Measurements from ENCODE around the gene ULBP2.

The ULBP2 gene

DNA sequence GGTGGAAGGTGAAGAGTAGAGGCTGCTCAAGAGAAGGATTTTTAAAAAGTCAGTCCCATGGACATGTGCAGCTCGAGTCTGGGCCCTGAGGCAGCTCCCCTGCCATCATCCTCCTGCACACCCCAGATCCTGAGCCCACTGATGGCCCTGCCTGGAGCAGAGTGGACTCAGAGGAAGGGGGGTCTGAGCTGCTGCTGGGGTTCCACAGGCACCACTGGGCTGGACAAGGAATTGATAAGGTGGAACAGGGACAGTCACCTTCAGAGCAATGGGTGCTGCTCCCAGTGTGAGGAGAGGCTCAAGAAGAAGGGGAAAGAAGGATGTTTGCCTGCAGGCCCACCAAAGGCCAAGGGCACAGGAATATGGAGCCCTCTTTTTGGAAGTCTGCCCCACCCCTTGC lies 6.2 kb downstream of the ULBP2 start:
- Histone ChIP-seq H4K20me1 (ENCODE audit: insufficient read depth, low read length) (no peaks in the 10 kb centered on the region), H3K27ac (ENCODE audit: low read length) (no peak overlapping the region), H3K79me2 (ENCODE audit: low read length) (no peaks in the 10 kb centered on the region), H3K9me2 (replicated peaks; ENCODE audit: insufficient read depth, low read length) (no peaks in the 10 kb centered on the region), H3K4me3 (ENCODE audit: low read length) (no peak overlapping the region), H3F3A (ENCODE audit: insufficient read depth, low read length) (no peaks in the 10 kb centered on the region), H3K9ac (ENCODE audit: low read length) (no peak overlapping the region), H3K27me3 (replicated peaks; ENCODE audit: insufficient read depth, low read length) (peaks cover 54% of the 10 kb centered on the region), H3K4me2 (ENCODE audit: low read depth, low read length) (no peak overlapping the region), H3K36me3 (replicated peaks; ENCODE audit: insufficient read depth, low read length) (no peaks in the 10 kb centered on the region), H2AFZ (ENCODE audit: low read length) (no peak overlapping the region), H3K4me1 (ENCODE audit: low read length) (no peaks in the 10 kb centered on the region), H3K9me3 (replicated peaks; ENCODE audit: insufficient read depth, low read length) (no peaks in the 10 kb centered on the region)
- DNase-seq, result no peak
- TF ChIP-seq, protein P1, sequence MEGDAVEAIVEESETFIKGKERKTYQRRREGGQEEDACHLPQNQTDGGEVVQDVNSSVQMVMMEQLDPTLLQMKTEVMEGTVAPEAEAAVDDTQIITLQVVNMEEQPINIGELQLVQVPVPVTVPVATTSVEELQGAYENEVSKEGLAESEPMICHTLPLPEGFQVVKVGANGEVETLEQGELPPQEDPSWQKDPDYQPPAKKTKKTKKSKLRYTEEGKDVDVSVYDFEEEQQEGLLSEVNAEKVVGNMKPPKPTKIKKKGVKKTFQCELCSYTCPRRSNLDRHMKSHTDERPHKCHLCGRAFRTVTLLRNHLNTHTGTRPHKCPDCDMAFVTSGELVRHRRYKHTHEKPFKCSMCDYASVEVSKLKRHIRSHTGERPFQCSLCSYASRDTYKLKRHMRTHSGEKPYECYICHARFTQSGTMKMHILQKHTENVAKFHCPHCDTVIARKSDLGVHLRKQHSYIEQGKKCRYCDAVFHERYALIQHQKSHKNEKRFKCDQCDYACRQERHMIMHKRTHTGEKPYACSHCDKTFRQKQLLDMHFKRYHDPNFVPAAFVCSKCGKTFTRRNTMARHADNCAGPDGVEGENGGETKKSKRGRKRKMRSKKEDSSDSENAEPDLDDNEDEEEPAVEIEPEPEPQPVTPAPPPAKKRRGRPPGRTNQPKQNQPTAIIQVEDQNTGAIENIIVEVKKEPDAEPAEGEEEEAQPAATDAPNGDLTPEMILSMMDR (IDR thresholded peaks at IDR 0.05; ENCODE audit: low read length), result no peak
- TF ChIP-seq EZH2 (optimal IDR thresholded peaks at IDR 0.05; ENCODE audit: low read depth, low read length) (no peak), EZH2phosphoT487 (IDR thresholded peaks at IDR 0.05; ENCODE audit: low read length) (no peak)

DNA sequence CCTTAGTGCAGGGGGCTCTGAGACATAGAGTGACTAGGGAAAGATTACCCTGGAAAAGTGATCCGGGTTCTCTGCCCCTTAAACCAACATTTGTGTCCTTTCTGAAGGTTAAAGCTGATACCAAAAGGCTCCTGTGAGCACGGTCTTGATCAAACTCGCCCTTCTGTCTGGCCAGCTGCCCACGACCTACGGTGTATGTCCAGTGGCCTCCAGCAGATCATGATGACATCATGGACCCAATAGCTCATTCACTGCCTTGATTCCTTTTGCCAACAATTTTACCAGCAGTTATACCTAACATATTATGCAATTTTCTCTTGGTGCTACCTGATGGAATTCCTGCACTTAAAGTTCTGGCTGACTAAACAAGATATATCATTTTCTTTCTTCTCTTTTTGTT lies 6.8 kb downstream of the ULBP2 start:
- H3K36me3 ChIP-seq (replicated peaks; ENCODE audit: insufficient read depth, low read length), result no peaks in the 10 kb centered on the region
- TF ChIP-seq, protein P1 (IDR thresholded peaks at IDR 0.05; ENCODE audit: low read length), result no peak
- TF ChIP-seq EZH2phosphoT487 (IDR thresholded peaks at IDR 0.05; ENCODE audit: low read length) (no peak), EZH2 (optimal IDR thresholded peaks at IDR 0.05; ENCODE audit: low read depth, low read length) (no peak)
- peaks cover 60% of the 10 kb centered on the region for H3K27me3 ChIP-seq (replicated peaks; ENCODE audit: insufficient read depth, low read length)
- no peaks in the 10 kb centered on the region for H3K9me3 ChIP-seq (replicated peaks; ENCODE audit: insufficient read depth, low read length)
- H3K79me2 ChIP-seq (ENCODE audit: low read length), result no peaks in the 10 kb centered on the region
- no peak overlapping the region for H3K4me2 ChIP-seq (ENCODE audit: low read depth, low read length)
- no peaks in the 10 kb centered on the region for H3F3A ChIP-seq (ENCODE audit: insufficient read depth, low read length)
- H4K20me1 ChIP-seq (ENCODE audit: insufficient read depth, low read length), result no peaks in the 10 kb centered on the region
- no peak for DNase-seq
- no peak overlapping the region for H3K9ac ChIP-seq (ENCODE audit: low read length)
- no peak overlapping the region for H3K27ac ChIP-seq (ENCODE audit: low read length)
- no peaks in the 10 kb centered on the region for H3K4me1 ChIP-seq (ENCODE audit: low read length)
- no peak overlapping the region for H2AFZ ChIP-seq (ENCODE audit: low read length)
- no peaks in the 10 kb centered on the region for H3K9me2 ChIP-seq (replicated peaks; ENCODE audit: insufficient read depth, low read length)
- H3K4me3 ChIP-seq (ENCODE audit: low read length), result no peak overlapping the region

GRCh38 chr6:149950423-149950822 lies 8.6 kb downstream of the ULBP2 start:
- no peaks in the 10 kb centered on the region for H3F3A ChIP-seq (ENCODE audit: insufficient read depth, low read length)
- no peak overlapping the region for H3K27ac ChIP-seq (ENCODE audit: low read length)
- peaks cover 66% of the 10 kb centered on the region for H3K27me3 ChIP-seq (replicated peaks; ENCODE audit: insufficient read depth, low read length)
- H3K79me2 ChIP-seq (ENCODE audit: low read length), result no peaks in the 10 kb centered on the region
- H2AFZ ChIP-seq (ENCODE audit: low read length), result no peak overlapping the region
- no peaks in the 10 kb centered on the region for H4K20me1 ChIP-seq (ENCODE audit: insufficient read depth, low read length)
- no peak for TF ChIP-seq EZH2phosphoT487 (IDR thresholded peaks at IDR 0.05; ENCODE audit: low read length)
- no peak overlapping the region for H3K4me2 ChIP-seq (ENCODE audit: low read depth, low read length)
- no peaks in the 10 kb centered on the region for H3K4me1 ChIP-seq (ENCODE audit: low read length)
- no peak for DNase-seq
- H3K4me3 ChIP-seq (ENCODE audit: low read length), result no peak overlapping the region
- H3K36me3 ChIP-seq (replicated peaks; ENCODE audit: insufficient read depth, low read length), result no peaks in the 10 kb centered on the region
- no peak overlapping the region for H3K9ac ChIP-seq (ENCODE audit: low read length)
- H3K9me3 ChIP-seq (replicated peaks; ENCODE audit: insufficient read depth, low read length), result no peaks in the 10 kb centered on the region
- no peaks in the 10 kb centered on the region for H3K9me2 ChIP-seq (replicated peaks; ENCODE audit: insufficient read depth, low read length)

DNA sequence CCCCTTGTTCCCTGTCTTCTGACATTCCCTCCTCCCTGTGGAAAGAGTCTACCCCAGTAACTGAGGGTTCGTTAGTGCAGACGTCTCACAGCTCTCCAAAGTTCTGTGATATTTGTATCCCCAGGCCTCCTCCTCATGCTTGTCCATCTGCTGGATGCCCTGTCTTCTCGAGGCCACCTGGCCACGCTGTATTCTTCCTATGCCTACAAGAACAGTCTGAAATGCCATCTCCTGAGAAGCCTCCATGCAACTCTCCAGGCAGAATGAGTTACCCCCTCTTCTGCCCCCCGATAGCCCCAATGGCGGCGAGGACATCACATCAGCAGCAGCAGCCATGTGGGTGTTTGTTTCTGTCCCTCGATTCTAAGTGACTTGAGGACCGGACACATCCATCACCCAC lies 9.3 kb downstream of the ULBP2 start:
- H3K27me3 ChIP-seq (replicated peaks; ENCODE audit: insufficient read depth, low read length), result peaks cover 72% of the 10 kb centered on the region
- TF ChIP-seq EZH2 (optimal IDR thresholded peaks at IDR 0.05; ENCODE audit: low read depth, low read length) (no peak), EZH2phosphoT487 (IDR thresholded peaks at IDR 0.05; ENCODE audit: low read length) (no peak)
- TF ChIP-seq, protein P1 (IDR thresholded peaks at IDR 0.05; ENCODE audit: low read length), result no peak
- H3K36me3 ChIP-seq (replicated peaks; ENCODE audit: insufficient read depth, low read length), result no peaks in the 10 kb centered on the region
- no peak for DNase-seq
- no peaks in the 10 kb centered on the region for H3K79me2 ChIP-seq (ENCODE audit: low read length)
- no peaks in the 10 kb centered on the region for H4K20me1 ChIP-seq (ENCODE audit: insufficient read depth, low read length)
- no peaks in the 10 kb centered on the region for H3K9me3 ChIP-seq (replicated peaks; ENCODE audit: insufficient read depth, low read length)
- no peak overlapping the region for H3K4me2 ChIP-seq (ENCODE audit: low read depth, low read length)
- H3K4me3 ChIP-seq (ENCODE audit: low read length), result no peak overlapping the region
- no peaks in the 10 kb centered on the region for H3K4me1 ChIP-seq (ENCODE audit: low read length)
- H3F3A ChIP-seq (ENCODE audit: insufficient read depth, low read length), result no peaks in the 10 kb centered on the region
- no peak overlapping the region for H3K9ac ChIP-seq (ENCODE audit: low read length)
- H2AFZ ChIP-seq (ENCODE audit: low read length), result no peak overlapping the region
- H3K9me2 ChIP-seq (replicated peaks; ENCODE audit: insufficient read depth, low read length), result no peaks in the 10 kb centered on the region
- no peak overlapping the region for H3K27ac ChIP-seq (ENCODE audit: low read length)
